HG03045 (cell line): Measurements from ENCODE around the gene CFH.
"Not testable (repeated sequence)": the region's sequence is repeated elsewhere in the genome, so short reads cannot be mapped to it uniquely, and the experiment has no call there.

Source experiments
- ATAC-seq: cut with Tn5 transposase; IDR thresholded peaks from one replicate; pipeline ENCODE4 v1.9.1; 2021; ENCODE audit warnings: mild to moderate bottlenecking, moderate library complexity; ENCODE audit not compliant: unreplicated experiment

CFH gene

GRCh38 chr1:196661345-196661744 lies 9.5 kb downstream of the CFH start:
- no peak for ATAC-seq

- no peak for ATAC-seq
These were observed 15.3 kb downstream of the CFH start for GRCh38 chr1:196667131-196667530.

GRCh38 chr1:196669051-196669450 lies 17.2 kb downstream of the CFH start:
- no peak for ATAC-seq

- no peak for ATAC-seq
These were observed 17.9 kb downstream of the CFH start for GRCh38 chr1:196669693-196670092.

GRCh38 chr1:196674908-196675307 lies 23.1 kb downstream of the CFH start:
- ATAC-seq, result no peak

GRCh38 chr1:196677781-196678509 lies 26.1 kb downstream of the CFH start:
- ATAC-seq, result no peak

GRCh38 chr1:196678510-196678884 lies 26.7 kb downstream of the CFH start:
- no peak for ATAC-seq

GRCh38 chr1:196680107-196680506 lies 28.3 kb downstream of the CFH start:
- ATAC-seq, result no peak

- no peak for ATAC-seq
These were observed 32.6 kb downstream of the CFH start for GRCh38 chr1:196684476-196684875.

- no peak for ATAC-seq
These were observed 33.7 kb downstream of the CFH start for GRCh38 chr1:196685506-196685905.

GRCh38 chr1:196689001-196689400 lies 37.2 kb downstream of the CFH start:
- ATAC-seq, result no peak

- no peak for ATAC-seq
These were observed 38.7 kb downstream of the CFH start for GRCh38 chr1:196690582-196690981.

- no peak for ATAC-seq
These were observed 47.1 kb downstream of the CFH start for GRCh38 chr1:196698993-196699392.

- no peak for ATAC-seq
These were observed 49.3 kb downstream of the CFH start for GRCh38 chr1:196701144-196701543.

- not testable (repeated sequence) for ATAC-seq
These were observed 58.0 kb downstream of the CFH start for GRCh38 chr1:196709892-196710291.

- ATAC-seq, result no peak
These were observed 66.0 kb downstream of the CFH start for GRCh38 chr1:196717868-196718267.

- ATAC-seq, result peak; percentile 98
These were observed 71.7 kb downstream of the CFH start for GRCh38 chr1:196723325-196724185.

- ATAC-seq, result no peak
These were observed 80.7 kb downstream of the CFH start for GRCh38 chr1:196732526-196732925.

GRCh38 chr1:196733091-196733970 lies 81.5 kb downstream of the CFH start:
- ATAC-seq, result no peak

- ATAC-seq, result no peak
These were observed 82.2 kb downstream of the CFH start for GRCh38 chr1:196734006-196734405.

- no peak for ATAC-seq
These were observed 82.6 kb downstream of the CFH start for GRCh38 chr1:196734460-196734859.
